Hindlimb muscle (tissue), 1 donor: ENCODE results near the gene TXN2. TPM values are rescaled to one million over a fixed set of nuclear protein-coding genes. Genes with fewer than 3 reads are reported as not detected.
"Not testable (repeated sequence)": the region's sequence is repeated elsewhere in the genome, so short reads cannot be mapped to it uniquely, and the experiment has no call there.

Source experiments
- DNase-seq: peaks from one replicate; pipeline ENCODE4 v3.0.0-alpha.2; 2013
- polyA plus RNA-seq: library from polyadenylated mRNA; unstranded; fragments of 120-200 nt; gene quantifications from one replicate; pipeline ENCODE4 v1.2.1, GENCODE V29; 2013; ENCODE audit not compliant: insufficient read length

The TXN2 gene
- polyA plus RNA-seq = 109 TPM

- peak; percentile 96 for DNase-seq
Measured at GRCh38 chr22:36481393-36482168, at the start of gene TXN2. TSS of gene TXN2 (minus strand) at chr22:36481640. CDS start at chr22:36480837, 803 bp downstream.

GRCh38 chr22:36528795-36529751, 47.6 kb upstream of the TXN2 start, which contains the start of gene EIF3D:
TSS of gene EIF3D (minus strand) at chr22:36529166. CDS start at chr22:36526121, 3,045 bp downstream.
- peak; percentile 97 for DNase-seq

- DNase-seq = no peak
Measured at GRCh38 chr22:36528341-36528740, 46.9 kb upstream of the TXN2 start.

GRCh38 chr22:36522662-36523061, 41.2 kb upstream of the TXN2 start:
- no peak for DNase-seq

- DNase-seq = no peak
Measured at GRCh38 chr22:36520423-36520822, 39.0 kb upstream of the TXN2 start.

GRCh38 chr22:36519906-36520305, 38.5 kb upstream of the TXN2 start:
- DNase-seq = not testable (repeated sequence)

GRCh38 chr22:36514766-36515165, 33.3 kb upstream of the TXN2 start:
- DNase-seq = no peak

- DNase-seq = no peak
Measured at GRCh38 chr22:36512991-36513390, 31.6 kb upstream of the TXN2 start.

GRCh38 chr22:36512333-36512732, 30.9 kb upstream of the TXN2 start:
- no peak for DNase-seq

- DNase-seq = no peak
Measured at GRCh38 chr22:36510966-36511881, 29.8 kb upstream of the TXN2 start.

- DNase-seq = no peak
Measured at GRCh38 chr22:36510384-36510783, 28.9 kb upstream of the TXN2 start.

GRCh38 chr22:36507518-36508010, 26.1 kb upstream of the TXN2 start:
- DNase-seq = no peak

- DNase-seq = peak; percentile 94
Measured at GRCh38 chr22:36506637-36507517, 25.4 kb upstream of the TXN2 start, which contains the start of gene FOXRED2. TSS of gene FOXRED2 (minus strand) at chr22:36507040. CDS start at chr22:36506422, 618 bp downstream.

- DNase-seq = no peak
Measured at GRCh38 chr22:36505998-36506635, 24.7 kb upstream of the TXN2 start.

- DNase-seq = no peak
Measured at GRCh38 chr22:36497910-36498665, 16.6 kb upstream of the TXN2 start.

- DNase-seq = peak; percentile 47
Measured at GRCh38 chr22:36493690-36494110, 12.3 kb upstream of the TXN2 start.

GRCh38 chr22:36492109-36492508, 10.7 kb upstream of the TXN2 start:
- DNase-seq = no peak

- DNase-seq = no peak
Measured at GRCh38 chr22:36491155-36491554, 9.7 kb upstream of the TXN2 start.

- no peak for DNase-seq
Measured at GRCh38 chr22:36486619-36487384, 5.4 kb upstream of the TXN2 start.
